Parathyroid adenoma (tissue), 2 donors: ENCODE measurements around the gene P4HTM.

Experiments used
- H2AFZ ChIP-seq: fragments of 300-600 bp; sonication (generic); one replicate; pipeline ENCODE4 v1.7.0; 2017; ENCODE audit warnings: antibody characterized with exemption, mild to moderate bottlenecking
- H3K27ac ChIP-seq: fragments of 300-600 bp; sonication (generic); one replicate; pipeline ENCODE4 v1.7.0; 2017
- H3K27me3 ChIP-seq: fragments of 300-600 bp; sonication (generic); one replicate; pipeline ENCODE4 v1.7.0; 2017; ENCODE audit warnings: low read length; ENCODE audit not compliant: control insufficient read depth, insufficient read depth
- H3K36me3 ChIP-seq: fragments of 300-600 bp; sonication (generic); one replicate; pipeline ENCODE4 v1.7.0; 2017; ENCODE audit warnings: low read length; ENCODE audit not compliant: control insufficient read depth, insufficient read depth
- H3K4me1 ChIP-seq: fragments of 300-600 bp; sonication (generic); one replicate; pipeline ENCODE4 v1.7.0; 2017; ENCODE audit warnings: control low read depth
- H3K4me2 ChIP-seq: fragments of 300-600 bp; sonication (generic); one replicate; pipeline ENCODE4 v1.7.0; 2017; ENCODE audit warnings: low read length
- H3K4me3 ChIP-seq: fragments of 300-600 bp; sonication (generic); one replicate; pipeline ENCODE4 v1.7.0; 2017; ENCODE audit warnings: low read depth, low read length
- H3K79me2 ChIP-seq: fragments of 300-600 bp; sonication (generic); one replicate; pipeline ENCODE4 v1.7.0; 2017; ENCODE audit warnings: control low read depth
- H3K9ac ChIP-seq: fragments of 300-600 bp; sonication (generic); one replicate; pipeline ENCODE4 v1.7.0; 2017; ENCODE audit warnings: mild to moderate bottlenecking
- H3K9me3 ChIP-seq: fragments of 300-600 bp; sonication (generic); one replicate; pipeline ENCODE4 v1.7.0; 2017; ENCODE audit warnings: low read length; ENCODE audit not compliant: control insufficient read depth
- TF ChIP-seq, protein P1 (sequence below): fragments of 300-600 bp; sonication (generic); IDR thresholded peaks from one replicate; pipeline ENCODE4 v1.7.0; 2017; ENCODE audit warnings: antibody characterized with exemption, mild to moderate bottlenecking
- donor health status: primary hyperparathyroidism.

The P4HTM gene

DNA sequence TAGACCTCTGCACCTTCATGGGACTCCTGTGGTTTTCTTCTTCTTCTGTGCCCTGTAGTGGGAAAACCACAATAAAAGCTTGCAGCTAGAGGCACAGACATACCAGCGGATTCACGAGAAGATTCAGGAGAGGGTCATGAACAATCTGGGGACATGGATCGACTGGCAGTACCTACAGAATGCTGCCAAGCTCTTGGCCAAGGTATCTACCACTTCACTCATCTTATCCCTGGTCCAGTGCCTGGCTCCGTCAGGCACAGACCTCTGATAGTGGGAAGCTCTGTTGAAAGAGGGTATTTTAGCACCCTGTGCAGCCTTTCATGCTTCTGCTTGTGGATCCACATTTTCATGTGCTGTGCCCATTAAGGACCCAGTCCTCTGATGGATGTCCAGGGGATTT lies 9.7 kb upstream of the P4HTM start:
- H3K9me3 ChIP-seq: no peaks in the 10 kb centered on the region
- no peaks in the 10 kb centered on the region for H3K4me1 ChIP-seq
- H3K36me3 ChIP-seq: no peaks in the 10 kb centered on the region

DNA sequence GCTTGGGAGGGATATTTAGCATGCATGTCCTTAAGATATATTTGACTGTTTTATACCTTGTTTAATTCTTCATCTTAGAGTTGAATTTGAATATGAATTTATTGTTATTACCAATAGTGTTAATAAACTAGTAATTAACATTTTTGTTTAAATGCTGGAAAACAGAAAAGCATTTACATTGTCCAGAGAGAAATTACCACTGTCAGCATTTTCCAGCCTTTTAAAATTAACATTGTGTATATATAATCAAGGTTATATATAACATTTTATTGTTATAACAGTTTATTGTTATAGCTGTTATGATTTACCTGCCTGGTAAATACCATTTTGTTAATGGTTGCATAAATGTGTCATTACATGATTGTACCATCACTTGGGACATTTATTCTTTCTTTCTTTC lies 8.0 kb upstream of the P4HTM start:
- TF ChIP-seq, protein P1, sequence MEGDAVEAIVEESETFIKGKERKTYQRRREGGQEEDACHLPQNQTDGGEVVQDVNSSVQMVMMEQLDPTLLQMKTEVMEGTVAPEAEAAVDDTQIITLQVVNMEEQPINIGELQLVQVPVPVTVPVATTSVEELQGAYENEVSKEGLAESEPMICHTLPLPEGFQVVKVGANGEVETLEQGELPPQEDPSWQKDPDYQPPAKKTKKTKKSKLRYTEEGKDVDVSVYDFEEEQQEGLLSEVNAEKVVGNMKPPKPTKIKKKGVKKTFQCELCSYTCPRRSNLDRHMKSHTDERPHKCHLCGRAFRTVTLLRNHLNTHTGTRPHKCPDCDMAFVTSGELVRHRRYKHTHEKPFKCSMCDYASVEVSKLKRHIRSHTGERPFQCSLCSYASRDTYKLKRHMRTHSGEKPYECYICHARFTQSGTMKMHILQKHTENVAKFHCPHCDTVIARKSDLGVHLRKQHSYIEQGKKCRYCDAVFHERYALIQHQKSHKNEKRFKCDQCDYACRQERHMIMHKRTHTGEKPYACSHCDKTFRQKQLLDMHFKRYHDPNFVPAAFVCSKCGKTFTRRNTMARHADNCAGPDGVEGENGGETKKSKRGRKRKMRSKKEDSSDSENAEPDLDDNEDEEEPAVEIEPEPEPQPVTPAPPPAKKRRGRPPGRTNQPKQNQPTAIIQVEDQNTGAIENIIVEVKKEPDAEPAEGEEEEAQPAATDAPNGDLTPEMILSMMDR: no peak

More for the DNA sequence above, 9.7 kb upstream of the P4HTM start:
- H3K4me2 ChIP-seq: no peak overlapping the region
- no peak overlapping the region for H3K4me3 ChIP-seq
- TF ChIP-seq, protein P1: no peak
- no peak overlapping the region for H3K27ac ChIP-seq
- no peak overlapping the region for H3K9ac ChIP-seq
- H2AFZ ChIP-seq: no peak overlapping the region
- peaks cover 4% of the 10 kb centered on the region for H3K79me2 ChIP-seq
- H3K27me3 ChIP-seq: no peaks in the 10 kb centered on the region

DNA sequence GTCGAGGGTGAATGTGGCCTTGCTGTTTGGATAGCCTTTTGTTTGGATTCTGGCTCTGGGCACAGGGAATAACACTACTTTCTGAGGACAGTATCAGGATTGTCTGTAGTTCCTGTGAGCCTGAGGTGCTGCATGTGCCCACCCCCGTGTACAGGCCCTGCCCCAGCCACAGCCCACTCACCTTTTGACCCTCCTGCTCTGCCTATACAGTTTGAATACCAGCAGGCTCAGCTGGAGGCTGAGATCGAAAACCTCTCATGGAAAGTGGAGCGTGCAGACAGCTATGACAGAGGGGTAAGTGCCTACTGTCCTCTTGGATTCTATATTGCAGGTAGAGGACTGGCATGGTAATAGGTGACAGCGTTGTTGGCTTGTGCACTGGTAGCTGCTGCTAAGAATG lies 7.4 kb upstream of the P4HTM start:
- Histone ChIP-seq H3K79me2 (no peaks in the 10 kb centered on the region), H3K4me3 (no peak overlapping the region), H3K9ac (no peak overlapping the region), H3K9me3 (no peaks in the 10 kb centered on the region), H3K27ac (no peak overlapping the region), H3K36me3 (no peaks in the 10 kb centered on the region), H3K4me1 (peaks cover 1% of the 10 kb centered on the region), H3K4me2 (no peak overlapping the region), H2AFZ (no peak overlapping the region), H3K27me3 (no peaks in the 10 kb centered on the region)
- TF ChIP-seq, protein P1: no peak

More for the DNA sequence above, 8.0 kb upstream of the P4HTM start:
- no peak overlapping the region for H3K27ac ChIP-seq
- no peak overlapping the region for H3K4me3 ChIP-seq
- no peaks in the 10 kb centered on the region for H3K4me1 ChIP-seq
- no peaks in the 10 kb centered on the region for H3K27me3 ChIP-seq
- no peaks in the 10 kb centered on the region for H3K36me3 ChIP-seq
- no peak overlapping the region for H2AFZ ChIP-seq
- no peaks in the 10 kb centered on the region for H3K79me2 ChIP-seq
- no peak overlapping the region for H3K4me2 ChIP-seq
- no peak overlapping the region for H3K9ac ChIP-seq
- no peaks in the 10 kb centered on the region for H3K9me3 ChIP-seq

DNA sequence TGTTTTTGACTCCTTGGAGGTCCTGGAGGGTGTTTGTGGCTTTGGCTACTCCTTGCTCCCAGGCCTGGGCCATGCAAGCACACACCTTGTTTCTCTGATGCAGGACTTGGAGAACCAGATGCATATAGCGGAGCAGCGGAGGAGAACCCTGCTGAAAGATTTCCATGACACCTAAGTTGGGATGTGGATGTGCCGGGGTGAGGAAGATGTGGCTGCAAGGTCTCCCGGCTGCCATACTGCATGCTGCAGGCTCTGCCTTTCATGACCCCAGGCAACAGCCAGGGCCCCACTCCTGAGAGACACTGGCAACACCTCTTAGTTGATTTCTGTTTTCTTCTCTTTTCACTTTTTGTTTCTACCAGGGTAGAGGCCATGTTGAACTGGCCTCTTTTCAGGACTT lies 6.9 kb upstream of the P4HTM start:
- no peak overlapping the region for H3K4me3 ChIP-seq
- no peaks in the 10 kb centered on the region for H3K9me3 ChIP-seq
- no peak overlapping the region for H3K4me2 ChIP-seq
- H3K36me3 ChIP-seq: no peaks in the 10 kb centered on the region
- no peaks in the 10 kb centered on the region for H3K27me3 ChIP-seq
- peaks cover 3% of the 10 kb centered on the region for H3K79me2 ChIP-seq
- no peak overlapping the region for H2AFZ ChIP-seq
- no peak overlapping the region for H3K9ac ChIP-seq
- no peak overlapping the region for H3K27ac ChIP-seq
- TF ChIP-seq, protein P1: no peak
- peaks cover 5% of the 10 kb centered on the region for H3K4me1 ChIP-seq

DNA sequence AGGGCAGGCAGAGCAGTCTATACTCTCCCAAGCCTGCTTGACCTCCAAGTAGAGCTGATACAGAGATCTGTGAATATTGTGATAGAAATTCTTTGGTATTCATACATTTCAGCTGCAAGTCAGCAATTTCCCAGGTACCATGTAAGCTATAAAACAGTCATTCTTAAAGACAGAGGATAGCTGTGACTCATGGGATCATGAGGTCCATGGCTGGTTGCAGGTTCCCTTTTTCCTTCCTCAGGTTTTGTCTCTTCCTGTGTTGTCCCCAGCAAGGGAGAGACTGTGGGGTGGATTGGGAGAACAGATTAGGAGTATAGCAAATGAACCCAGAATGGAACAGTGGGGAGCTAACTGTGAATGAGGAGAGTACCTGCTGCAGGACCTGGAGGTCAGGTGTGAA lies 5.4 kb upstream of the P4HTM start:
- no peak overlapping the region for H3K4me3 ChIP-seq
- H3K27ac ChIP-seq: no peak overlapping the region
- H3K79me2 ChIP-seq: peaks cover 9% of the 10 kb centered on the region
- no peaks in the 10 kb centered on the region for H3K9me3 ChIP-seq
- H2AFZ ChIP-seq: no peak overlapping the region
- H3K4me2 ChIP-seq: no peak overlapping the region
- TF ChIP-seq, protein P1: no peak
- no peak overlapping the region for H3K9ac ChIP-seq
- peaks cover 10% of the 10 kb centered on the region for H3K4me1 ChIP-seq
- H3K36me3 ChIP-seq: no peaks in the 10 kb centered on the region
- no peaks in the 10 kb centered on the region for H3K27me3 ChIP-seq
